Mammary microvascular endothelial cell (primary cell): ENCODE results near the gene PLEKHG1. TPM values are rescaled to one million over a fixed set of nuclear protein-coding genes. Genes with fewer than 3 reads are reported as not detected.

Experiments
- total RNA-seq: library from RNA; depleted of rRNA; stranded (reverse); fragments of >200 nt; gene quantifications from 2 replicates; pipeline ENCODE4 v1.2.3, GENCODE V29; 2015

PLEKHG1 gene
- 57.0 and 63.6 TPM in 2 replicates for total RNA-seq

GRCh38 chr6:150599199-150600009 is at the start of gene PLEKHG1:
Gene PLEKHG1 (plus strand): TSS chr6:150599885. CDS start chr6:150733682, 133,797 bp downstream.

Other genes starting within 250 kb of the PLEKHG1 start
- not detected in 2 replicates for gene IYD, start 230.9 kb upstream of the PLEKHG1 start, total RNA-seq